HG02870 (cell line): Measurements from ENCODE around the gene GPR17.
A peak's percentile ranks its signal among the peaks of the same experiment; 100 is the strongest.

Experiments used
- ATAC-seq: cut with Tn5 transposase; IDR thresholded peaks from one replicate; pipeline ENCODE4 v1.9.1; 2021; ENCODE audit warnings: mild to moderate bottlenecking, moderate library complexity; ENCODE audit not compliant: unreplicated experiment

The GPR17 gene

DNA sequence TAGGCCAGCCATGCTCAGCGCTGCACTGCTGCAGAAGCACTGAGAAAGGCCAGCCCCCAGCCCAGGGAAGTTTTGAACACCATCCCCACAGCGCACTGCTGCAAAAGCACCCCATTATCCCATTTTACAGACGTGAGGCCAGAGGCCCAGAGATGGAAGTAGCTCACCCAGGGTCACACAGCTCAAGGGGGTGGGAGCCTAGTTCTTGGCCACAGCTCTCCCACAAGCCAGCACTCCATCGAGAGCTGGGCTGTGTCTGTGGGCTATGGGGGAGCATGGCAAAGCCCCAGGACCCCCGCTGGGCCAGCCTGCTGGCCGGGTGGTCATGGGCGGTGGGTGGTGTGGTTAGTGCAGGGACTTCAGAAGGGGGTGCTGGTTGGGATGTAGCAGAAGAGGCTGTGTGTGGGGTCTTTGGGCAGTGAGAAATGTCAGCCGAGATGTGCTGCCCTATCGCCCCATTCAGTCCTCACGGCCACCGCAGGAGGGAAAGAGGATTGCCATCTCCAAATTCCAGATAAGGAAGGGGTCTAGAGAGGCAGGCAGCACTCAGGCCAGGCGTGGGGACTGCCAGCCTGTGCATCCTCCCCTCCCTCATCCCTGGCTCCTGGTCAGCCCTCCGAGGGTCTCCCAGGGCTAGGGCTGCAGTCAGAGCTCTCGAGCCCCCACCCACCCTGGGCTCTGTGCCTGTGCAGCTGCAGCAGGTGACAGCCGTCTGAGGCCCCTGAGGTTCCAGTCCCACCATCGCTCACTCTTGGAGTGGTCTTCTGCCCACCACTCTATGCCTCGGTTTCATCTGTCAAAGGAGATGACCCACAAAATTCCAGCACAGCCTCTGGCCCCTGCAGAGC is 17.0 kb upstream of the GPR17 start:
- ATAC-seq = no peak

DNA sequence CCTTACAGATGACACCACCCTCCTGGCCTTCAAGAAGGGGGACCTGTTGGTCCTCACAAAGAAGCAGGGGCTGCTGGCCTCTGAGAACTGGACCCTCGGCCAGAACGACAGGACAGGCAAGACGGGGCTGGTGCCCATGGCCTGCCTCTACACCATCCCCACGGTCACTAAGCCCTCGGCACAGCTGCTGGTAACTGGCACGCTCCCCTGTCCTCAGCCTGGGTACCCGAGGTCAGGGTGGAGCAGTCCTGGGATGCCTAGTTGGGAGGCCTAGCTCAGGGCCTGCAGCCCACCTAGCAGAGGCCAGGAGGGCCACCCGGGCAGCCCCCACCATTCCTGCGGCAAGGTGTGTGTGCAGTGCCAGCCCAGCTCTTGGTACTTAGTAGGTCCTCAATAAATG is 16.3 kb upstream of the GPR17 start:
- ATAC-seq = no peak

DNA sequence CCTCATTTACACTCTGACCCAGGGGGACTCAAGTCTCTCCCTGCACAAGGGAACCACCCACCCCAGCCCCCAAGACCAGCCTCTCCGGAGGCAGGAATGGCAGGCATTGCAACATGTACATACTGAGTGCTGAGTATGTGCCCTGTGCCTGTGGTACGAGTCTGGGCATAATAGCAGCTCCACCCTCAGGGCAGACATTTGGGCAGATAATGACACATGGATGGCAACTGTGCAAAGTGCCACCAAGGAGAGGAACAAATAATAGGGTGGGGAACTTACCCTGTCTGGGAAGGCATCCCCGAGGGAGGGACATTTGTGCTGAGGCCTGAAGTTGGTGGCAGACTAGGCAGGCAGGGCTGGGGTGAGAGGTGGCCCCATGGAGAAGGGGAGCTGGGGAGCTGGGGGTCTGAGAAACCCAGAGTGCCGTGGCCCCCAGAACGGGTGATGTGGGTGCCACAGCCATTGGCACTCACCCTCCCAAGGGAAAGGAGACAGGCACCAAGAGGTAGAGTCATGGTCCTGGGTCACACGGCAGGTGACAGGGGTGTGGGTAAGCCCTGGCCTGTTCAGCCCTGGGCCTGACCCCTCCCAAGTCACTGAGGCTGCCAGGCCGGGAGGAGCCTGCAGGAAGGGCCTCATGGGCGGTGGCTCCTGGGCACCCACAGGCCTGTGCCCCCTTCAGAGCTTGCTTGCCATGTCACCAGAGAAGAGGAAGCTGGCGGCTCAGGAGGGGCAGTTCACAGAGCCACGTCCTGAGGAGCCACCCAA is 15.7 kb upstream of the GPR17 start:
- ATAC-seq = no peak

DNA sequence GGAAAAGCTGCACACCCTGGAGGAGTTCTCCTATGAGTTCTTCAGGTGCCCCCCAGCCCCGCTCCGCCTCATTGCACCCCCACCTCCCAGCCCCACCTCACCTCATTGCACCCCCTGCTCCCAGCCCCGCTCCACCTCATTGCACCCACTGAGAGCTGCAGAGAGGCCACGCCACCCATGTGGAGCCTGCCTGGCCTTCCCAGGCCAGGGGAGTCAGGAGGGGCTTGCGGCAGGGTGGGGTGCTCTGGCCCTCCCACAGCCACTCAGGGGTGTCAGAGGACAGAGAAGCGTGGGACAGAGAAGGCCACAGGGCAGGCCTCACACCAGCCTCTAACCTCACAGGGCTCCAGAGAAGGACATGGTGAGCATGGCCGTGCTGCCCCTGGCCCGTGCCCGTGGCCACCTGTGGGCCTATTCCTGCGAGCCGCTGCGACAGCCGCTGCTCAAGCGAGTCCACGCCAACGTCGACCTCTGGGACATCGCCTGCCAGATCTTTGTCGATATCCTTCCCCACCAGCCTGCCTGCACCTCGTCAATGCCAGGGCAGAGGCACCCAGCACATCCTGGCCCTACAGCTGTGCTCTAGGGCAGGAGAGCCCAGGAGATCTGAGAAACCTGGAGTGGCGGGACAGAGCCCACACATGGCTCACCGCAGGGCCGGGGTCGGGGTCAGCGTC is 15.0 kb upstream of the GPR17 start:
- no peak for ATAC-seq

DNA sequence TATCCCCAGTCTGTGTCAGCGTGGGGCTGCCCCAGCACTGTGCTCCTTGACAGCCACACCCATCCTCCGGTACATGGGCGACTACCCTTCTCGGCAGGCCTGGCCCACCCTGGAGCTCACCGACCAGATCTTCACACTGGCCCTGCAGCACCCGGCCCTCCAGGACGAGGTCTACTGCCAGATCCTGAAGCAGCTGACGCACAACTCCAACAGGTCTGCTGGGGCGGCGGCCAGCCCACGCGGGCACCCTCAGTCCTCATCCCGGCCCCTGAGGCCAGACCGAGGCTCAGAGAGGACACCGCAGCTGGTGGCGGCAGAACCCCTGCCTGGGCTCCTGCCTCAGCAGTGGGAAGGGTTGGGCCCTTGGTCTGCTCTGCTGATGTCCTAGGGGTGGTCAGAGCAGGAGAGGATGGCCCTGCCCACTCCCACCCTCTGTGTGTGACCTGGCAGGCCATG is 14.4 kb upstream of the GPR17 start:
- no peak for ATAC-seq

DNA sequence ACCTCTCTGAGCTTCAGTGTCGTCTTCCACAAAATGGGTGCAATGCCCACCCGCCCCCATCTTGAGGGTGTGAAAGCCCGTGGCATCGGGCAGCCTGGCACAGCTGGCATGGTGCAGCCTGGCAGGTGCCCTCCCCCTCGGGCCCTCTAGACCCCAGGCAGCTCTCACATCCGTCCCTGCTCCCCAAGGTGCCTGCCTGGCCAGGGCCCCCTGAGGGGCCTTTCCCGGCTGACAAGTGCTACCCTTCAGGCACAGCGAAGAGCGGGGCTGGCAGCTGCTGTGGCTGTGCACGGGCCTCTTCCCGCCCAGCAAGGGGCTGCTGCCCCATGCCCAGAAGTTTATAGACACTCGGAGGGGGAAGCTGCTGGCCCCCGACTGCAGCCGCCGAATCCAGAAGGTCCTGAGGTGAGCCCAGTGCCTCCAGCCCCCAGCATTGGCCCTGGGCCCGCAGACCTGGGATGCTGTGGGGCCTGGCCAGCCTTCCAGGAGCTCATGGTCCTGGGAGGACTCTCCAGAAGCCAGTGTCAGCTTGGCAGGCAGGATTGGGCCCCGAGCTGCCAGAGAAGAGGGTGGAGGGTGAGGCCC is 13.9 kb upstream of the GPR17 start:
- no peak for ATAC-seq

DNA sequence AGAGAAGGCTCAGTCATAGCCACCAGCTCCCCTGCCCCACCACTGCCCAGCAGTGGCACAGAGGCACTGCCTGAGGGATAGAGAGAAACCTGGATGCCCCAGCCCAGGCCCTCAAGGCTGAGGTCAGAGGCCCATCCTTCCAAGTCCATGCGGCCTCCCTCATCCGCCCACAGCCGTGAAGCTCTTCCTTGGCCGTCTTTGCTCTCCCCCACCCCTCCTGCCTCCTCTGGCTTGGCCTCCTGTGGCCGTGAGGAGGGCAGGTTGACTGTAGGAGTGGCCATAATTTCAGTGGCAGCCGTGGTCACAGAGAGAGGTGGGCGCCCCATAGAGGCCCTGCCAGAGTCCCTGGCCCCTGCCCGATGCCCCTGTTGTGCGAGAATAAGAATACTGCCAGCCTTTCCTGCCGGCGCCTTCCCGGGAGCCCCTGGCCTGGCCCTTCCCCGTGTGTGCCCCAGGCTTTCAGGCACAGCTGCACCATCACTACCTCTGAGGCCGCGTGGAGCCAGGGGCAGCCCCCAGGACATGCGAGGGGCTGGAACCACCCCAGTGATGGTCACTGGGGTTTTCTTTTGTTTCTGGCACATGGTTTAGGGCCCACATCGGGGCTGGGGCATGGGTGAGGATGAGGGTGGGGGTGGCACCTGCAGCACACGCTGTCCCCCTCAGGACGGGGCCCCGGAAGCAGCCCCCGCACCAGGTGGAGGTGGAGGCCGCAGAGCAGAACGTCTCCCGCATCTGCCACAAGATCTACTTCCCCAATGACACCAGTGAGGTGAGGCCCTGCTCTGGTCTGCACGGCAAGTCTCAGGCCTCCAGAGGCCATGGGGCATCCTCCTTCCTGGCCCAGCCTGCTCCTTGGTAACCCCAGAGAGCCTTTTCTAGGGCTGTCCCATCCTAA is 13.1 kb upstream of the GPR17 start:
- ATAC-seq = peak; percentile 60

DNA sequence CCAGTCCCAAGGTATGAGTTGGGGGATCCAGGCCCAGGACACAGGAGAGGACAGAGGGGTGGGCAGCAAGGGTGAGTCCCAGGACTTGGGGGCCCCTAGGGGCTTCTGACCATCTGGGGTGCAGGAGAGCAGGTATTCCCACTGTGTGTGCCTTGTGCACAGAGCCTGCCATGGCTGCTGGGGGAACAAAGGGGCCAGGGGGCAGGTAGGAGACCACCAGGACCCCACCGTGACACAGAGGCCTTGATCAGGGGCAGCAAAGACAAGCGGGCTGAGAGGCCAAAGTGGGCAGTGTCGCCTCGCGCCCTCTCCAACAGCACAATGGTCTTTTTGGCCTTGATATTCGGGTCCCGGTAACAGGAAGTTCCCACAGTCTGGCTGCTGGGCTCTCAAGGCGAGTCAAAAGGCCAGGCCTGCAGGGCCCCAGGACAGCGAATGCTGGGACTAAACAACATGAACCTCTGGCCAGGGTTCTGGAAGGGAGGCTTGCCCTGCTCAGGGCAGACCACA is 12.3 kb upstream of the GPR17 start:
- no peak for ATAC-seq

DNA sequence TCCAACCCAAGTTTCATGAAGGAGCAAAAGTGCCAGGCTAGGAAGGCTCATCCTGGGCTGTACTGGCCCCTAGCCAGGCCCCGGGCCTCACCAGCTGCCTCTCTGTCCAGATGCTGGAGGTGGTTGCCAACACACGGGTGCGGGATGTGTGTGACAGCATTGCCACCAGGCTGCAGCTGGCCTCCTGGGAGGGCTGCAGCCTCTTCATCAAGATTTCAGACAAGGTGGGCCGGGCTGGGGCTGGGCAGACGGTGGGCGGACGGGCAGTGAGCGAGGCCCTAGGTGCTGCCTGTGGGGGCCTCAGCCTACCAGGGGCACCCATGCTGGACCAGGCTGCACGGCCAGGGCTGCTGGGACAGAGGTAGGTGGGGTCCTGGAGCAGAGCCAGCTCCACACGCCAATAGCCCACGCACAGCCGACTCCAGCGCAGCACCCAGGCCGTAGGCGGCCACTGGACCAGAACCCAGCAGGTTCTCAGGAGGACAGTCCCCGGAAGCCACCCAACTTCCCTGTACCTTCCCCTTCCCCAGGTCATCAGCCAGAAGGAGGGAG is 11.8 kb upstream of the GPR17 start:
- ATAC-seq = no peak

DNA sequence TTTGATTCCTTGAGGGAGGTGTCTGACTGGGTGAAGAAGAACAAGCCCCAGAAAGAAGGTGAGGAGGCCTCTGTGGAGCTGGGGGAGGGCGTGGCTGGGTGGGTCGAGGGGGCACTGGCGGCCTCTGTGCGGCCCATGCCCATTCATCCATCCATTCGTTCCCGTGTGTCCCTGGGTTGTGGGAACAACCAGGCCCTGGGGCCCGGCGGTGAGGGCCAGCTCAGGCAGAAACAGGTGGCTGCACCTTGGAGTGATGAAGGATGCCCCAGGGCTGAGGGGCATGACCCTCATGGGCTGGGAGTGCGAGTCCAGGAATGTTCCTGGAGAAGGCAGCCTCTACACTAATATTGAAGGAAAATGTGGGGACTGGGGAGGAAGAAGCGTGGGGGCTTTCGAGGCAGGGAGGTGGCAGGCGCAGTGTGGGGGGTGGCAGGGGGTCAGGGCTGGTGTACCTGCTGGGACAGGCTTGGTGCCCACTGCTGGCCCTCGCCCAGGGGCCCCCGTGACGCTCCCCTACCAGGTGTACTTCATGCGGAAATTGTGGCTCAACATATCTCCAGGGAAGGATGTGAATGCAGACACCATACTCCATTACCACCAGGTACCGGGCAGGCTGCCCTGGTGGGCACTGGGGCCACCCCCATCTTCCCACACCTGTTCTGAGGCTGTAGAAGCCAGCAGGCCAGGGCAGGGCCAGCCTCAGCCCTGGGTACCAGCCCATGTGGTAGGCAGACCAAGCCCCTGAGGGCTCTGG is 11.2 kb upstream of the GPR17 start:
- ATAC-seq = no peak

DNA sequence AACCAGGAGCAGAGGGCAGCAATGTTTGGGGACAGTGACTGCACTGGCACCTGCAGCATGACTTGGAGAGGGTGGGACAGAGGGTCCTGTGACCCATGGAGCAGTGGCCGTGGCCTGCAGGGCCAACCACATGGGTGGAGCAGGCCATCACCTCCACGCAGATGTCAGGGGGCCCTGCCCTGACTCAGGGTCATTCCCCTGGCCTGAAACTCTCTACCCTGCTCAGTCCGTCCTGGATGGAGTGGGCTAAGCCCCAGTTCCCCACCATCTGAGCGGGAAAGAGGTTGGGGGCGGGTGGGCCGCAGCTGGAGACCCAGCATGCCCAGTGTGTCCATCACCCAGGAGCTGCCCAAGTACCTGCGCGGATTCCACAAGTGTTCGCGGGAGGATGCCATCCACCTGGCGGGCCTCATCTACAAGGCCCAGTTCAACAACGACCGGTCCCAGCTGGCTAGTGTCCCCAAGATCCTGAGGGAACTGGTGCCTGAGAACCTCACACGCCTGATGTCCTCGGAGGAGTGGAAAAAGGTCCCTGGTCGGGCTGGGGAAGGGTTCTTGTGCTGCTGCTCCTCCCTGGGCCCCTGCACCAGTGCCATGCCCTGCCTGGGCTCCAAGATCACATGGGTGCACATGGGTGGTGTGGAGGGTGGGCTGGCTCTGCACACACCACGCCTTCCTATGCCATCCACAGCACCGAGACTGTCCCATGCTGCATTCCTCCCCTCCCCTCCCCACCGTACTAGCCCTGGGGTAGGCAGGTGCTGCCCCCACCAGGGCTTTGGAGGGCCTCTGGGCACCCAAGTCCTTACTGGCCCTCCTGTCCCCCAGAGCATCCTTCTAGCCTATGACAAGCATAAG is 10.3 kb upstream of the GPR17 start:
- no peak for ATAC-seq

DNA sequence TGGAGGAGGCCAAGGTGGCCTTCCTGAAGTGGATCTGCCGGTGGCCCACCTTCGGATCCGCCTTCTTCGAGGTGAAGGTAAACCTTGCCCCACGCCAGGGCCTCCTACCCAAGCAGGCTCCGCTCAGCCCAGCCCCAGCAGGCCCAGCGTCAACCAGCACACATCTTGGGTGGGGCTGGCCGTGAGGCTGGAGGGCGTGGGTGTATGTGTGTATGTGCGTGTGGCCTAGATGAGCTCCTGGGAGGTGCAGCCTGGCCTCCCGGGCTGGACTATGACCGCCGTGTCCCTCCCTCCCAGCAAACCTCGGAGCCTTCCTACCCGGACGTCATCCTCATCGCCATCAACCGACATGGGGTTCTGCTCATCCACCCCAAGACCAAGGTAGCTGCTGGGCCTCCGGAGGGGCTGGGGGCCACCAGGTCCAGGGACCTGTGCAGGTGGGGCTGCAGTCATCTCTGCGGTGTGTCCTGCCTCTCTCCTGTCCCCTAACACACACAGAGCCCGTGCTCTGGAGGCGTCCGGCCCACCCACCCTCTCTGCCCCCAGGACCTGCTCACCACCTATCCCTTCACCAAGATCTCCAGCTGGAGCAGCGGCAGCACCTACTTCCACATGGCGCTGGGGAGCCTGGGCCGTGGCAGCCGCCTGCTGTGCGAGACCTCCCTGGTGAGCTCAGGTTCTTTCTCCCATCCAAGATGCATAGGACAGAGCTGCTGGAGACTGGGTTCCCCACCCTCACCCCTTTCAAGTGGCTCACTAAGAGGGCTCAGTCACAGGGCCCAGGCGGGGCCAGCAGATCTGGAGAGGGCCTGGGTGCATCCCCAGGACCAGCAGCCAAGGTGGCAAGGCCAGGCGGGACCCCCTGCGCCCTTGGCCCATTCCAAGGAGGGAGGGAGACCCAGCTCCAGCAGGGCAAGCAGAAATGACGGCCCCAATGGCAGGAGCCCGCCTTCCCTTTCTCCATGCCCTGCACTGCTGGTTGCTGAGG is 9.4 kb upstream of the GPR17 start:
- no peak for ATAC-seq

DNA sequence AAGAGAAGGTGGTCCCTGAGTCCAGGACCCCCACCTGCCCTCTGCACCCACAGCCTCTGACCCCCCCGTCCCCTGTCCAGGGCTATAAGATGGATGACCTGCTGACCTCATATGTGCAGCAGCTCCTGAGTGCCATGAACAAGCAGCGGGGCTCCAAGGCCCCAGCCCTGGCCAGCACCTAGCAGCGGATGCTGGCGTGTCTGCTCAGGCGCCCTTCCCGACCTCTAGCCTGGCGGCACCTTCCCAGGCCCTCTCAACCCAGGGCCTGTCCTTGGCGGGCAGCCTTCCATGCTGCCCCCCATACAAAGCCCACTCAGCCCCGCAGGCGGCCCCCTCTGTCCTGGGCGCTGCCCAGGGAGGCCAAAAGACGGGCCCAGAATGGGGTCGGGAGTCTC is 8.7 kb upstream of the GPR17 start:
- no peak for ATAC-seq

DNA sequence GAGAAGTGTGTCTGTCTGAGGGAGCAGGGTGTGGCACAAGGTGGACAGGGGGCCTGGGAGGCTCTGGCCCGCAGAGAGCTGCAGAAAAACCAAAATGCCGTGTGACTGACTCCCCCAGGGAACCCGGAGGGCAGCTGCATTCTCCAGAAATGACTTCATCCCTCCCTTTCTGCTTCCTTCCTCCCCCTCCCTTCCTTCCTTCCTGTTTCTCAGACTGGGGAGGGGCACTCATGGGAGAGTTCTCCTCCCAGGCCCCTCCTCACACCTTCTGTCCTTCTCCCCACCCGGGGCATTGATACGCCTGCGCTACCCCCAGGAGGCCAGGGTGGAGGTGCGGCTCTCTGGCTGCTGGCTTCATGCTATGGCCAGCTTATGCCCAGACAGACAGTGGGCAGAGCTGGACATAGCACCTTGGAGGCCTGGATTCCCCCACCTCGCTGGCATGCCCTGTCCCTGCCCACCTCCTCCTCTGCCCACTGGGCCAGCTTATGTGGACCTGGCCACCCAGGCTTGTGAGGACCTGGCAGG is 8.2 kb upstream of the GPR17 start:
- ATAC-seq = no peak

DNA sequence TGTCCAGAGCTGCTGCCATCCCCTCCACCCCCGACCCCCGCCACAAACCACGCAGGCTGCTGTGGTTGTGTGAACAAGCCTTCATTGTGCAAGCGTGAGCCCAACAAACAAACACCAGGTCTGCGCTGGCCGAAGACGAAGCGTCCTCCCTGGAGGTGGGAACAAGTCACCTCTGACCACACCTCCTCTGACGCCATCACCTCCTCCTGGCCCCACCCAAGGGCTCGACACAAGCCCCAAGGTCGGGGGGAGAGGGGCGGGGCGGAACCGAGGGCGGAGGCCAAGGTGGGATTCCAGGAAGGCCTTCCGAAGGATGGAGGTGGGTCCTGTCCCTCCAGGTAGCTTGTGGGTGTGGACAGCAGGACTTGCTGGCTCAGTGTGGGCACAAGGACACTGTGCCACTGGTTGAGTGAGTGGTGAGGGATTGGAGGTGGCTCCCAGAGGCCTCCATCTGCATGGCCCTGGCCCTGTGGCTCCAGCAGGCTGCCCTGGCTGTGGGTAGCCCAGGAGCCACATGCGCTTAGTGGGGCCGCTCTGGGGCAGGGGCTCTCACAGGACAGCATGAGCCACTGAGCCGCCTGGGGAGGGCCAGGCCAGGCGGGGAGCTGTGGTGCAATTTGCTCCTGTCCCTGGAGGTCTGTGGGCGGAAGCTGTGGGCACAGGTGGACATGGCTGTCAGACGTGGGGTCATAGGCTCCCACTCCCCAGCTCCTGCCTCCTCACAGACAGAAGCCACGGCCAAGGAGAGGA is 7.4 kb upstream of the GPR17 start:
- ATAC-seq = no peak

DNA sequence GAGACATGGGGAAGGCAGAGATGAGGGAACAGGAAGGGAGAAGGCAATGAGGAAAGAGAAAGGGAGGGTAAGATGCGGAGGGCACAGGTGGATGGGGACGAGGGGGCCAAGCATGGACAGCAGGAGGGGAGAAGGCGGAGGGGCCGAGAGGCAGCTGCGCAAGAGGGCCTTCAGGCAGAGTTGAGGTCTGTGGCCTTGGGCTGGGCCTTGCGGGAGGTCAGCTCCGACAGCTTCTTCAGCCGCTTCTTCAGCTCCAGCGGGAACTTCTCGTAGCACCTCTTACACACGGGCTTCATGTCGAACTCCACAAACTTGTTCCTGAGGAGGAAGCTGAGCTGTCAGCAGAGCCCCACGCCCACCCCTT is 6.9 kb upstream of the GPR17 start:
- ATAC-seq = no peak
